Fibroblast of lung (primary cell): ENCODE data around the gene SH3GL1.

Experiments
- EZH2 ChIP-seq: IDR thresholded peaks from 2 replicates; pipeline ENCODE4 v1.5.1; 2012; ENCODE audit warnings: low read length, control low read depth, mild to moderate bottlenecking; ENCODE audit errors: missing control alignments
- TF ChIP-seq, protein P1 (sequence below), 2 donors: IDR thresholded peaks in 1 of 2; conservative IDR thresholded peaks in 1 of 2; 1 replicate in 1 of 2; 2 replicates in 1 of 2; pipeline ENCODE4 v1.5.1; 2011 to 2012; ENCODE audit warnings: low read length in 2 of 2, control low read depth in 1 of 2, inconsistent platforms in 1 of 2, low read depth in 1 of 2, mild to moderate bottlenecking in 1 of 2

DNA sequence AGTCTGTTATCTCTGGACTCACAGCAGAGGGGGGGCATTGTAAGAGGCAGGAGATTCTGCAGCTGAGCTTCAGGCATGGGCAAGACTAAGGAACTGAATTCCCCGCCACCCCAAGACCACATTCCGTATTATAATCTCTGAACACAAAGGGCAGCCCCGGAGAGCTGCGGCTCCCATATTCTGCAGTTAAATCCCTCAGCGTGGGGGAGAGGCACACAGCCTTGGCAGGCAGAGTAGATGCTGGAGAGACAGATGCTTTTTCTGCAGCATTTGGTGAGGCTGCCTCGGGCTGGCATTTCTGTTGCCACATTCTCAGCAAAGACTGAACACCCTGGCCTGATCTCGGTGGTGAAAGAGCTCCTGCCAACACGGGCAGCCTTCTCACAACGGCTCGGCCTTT, 15.0 kb upstream of the SH3GL1 start:
- no peak for TF ChIP-seq EZH2
- TF ChIP-seq, protein P1, sequence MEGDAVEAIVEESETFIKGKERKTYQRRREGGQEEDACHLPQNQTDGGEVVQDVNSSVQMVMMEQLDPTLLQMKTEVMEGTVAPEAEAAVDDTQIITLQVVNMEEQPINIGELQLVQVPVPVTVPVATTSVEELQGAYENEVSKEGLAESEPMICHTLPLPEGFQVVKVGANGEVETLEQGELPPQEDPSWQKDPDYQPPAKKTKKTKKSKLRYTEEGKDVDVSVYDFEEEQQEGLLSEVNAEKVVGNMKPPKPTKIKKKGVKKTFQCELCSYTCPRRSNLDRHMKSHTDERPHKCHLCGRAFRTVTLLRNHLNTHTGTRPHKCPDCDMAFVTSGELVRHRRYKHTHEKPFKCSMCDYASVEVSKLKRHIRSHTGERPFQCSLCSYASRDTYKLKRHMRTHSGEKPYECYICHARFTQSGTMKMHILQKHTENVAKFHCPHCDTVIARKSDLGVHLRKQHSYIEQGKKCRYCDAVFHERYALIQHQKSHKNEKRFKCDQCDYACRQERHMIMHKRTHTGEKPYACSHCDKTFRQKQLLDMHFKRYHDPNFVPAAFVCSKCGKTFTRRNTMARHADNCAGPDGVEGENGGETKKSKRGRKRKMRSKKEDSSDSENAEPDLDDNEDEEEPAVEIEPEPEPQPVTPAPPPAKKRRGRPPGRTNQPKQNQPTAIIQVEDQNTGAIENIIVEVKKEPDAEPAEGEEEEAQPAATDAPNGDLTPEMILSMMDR (conservative IDR thresholded peaks at IDR 0.05 in 1 of 2, IDR thresholded peaks at IDR 0.05 in 1 of 2; ENCODE audit: low read depth in 1 of 2, low read length in 2 of 2): no peak
